ENCODE measurements around the gene VPS37D. TPM values are rescaled to one million over a fixed set of nuclear protein-coding genes. Genes with fewer than 3 reads are reported as not detected.
"Not testable (repeated sequence)": the region's sequence is repeated elsewhere in the genome, so short reads cannot be mapped to it uniquely, and the experiment has no call there.

The VPS37D gene, protein sequence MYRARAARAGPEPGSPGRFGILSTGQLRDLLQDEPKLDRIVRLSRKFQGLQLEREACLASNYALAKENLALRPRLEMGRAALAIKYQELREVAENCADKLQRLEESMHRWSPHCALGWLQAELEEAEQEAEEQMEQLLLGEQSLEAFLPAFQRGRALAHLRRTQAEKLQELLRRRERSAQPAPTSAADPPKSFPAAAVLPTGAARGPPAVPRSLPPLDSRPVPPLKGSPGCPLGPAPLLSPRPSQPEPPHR
- 8.7 and 10.1 TPM in 2 replicates for total RNA-seq (2021)
- percentile 33 among the genes with signal in this experiment for Bru-seq, nascent RNA
- BruChase-seq, experiment 1, labeled RNA remaining after a 2-hour chase, result percentile 44 among the genes with signal in this experiment
- percentile 48 among the genes with signal in this experiment for BruChase-seq, experiment 2, labeled RNA remaining after a 6-hour chase
- long read RNA-seq, partial matches to known transcripts, result 0 of 6 reads
- long read RNA-seq, other reads (novel, unspliced or antisense), result 3 of 6 reads

DNA sequence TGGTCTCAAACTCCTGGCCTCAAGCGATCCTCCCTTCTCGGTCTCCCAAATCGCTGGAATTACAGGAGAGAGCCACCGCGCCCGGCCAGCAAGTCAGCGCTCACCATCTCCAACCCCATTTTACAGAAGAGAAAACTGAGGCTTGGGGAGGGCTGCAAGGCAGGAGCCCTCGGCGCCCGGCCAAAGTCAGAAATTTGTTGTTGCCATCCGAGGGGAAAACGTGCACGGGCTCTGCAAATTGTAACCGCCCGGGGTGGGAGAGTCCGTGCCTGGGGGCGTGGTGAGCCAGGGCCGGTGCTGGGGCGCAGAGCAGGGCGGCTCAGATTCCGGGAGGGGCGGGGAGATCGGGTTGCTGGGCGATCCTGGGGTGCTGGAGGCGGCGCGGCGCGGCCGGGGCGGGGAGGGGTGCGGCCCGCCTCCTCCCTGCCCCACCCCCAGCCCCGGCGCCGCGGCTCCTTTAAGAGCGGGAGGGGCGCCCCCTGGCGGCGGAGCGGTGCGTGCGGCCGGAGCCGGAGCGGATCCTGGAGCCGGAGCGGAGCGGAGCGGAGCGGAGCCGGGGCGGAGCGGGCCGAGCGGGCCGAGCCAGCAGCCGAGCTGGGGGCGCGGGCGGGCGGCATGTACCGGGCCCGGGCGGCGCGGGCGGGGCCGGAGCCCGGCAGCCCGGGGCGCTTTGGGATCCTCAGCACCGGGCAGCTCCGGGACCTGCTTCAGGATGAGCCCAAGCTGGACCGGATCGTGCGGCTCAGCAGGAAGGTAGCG, at the start of gene VPS37D:
VPS37D (plus strand) TSS at position 488 of the 759 bp plus-strand sequence; CDS start at position 616, 128 bp downstream.
- Histone ChIP-seq H3K4me1 (ENCODE audit: insufficient read depth, low read length, poor library complexity, severe bottlenecking) (peaks cover 6% of the 10 kb centered on the region), H3K9me3 (ENCODE audit: low read depth, low read length, poor library complexity, severe bottlenecking) (no peaks in the 10 kb centered on the region), H3K4me3 (ENCODE audit: low read depth, low read length, poor library complexity, severe bottlenecking) (peak within 1 kb of the TSS; percentile 87), H3K27me3 (replicated peaks; ENCODE audit: insufficient read depth, low read depth, low read length, poor library complexity) (no peaks in the 10 kb centered on the region), H3K36me3 (ENCODE audit: insufficient read depth, low read length, poor library complexity, severe bottlenecking) (no peaks in the 10 kb centered on the region), H3K27ac (ENCODE audit: low read depth, low read length, poor library complexity, severe bottlenecking) (peak within 1 kb of the TSS; percentile 68)
- POLR2A ChIA-PET (ENCODE audit: low non-redundant PET), result no interaction called here
- peak; percentile 94 for DNase-seq (ENCODE audit: low spot score)
- CTCF ChIA-PET, result interaction anchor here (0.5 to 1.3 kb wide), 6 partner anchors 23 to 200 kb away, joined by 3 to 6 read pairs (median 3); no protein-coding TSS in a partner anchor
- TF ChIP-seq EZH2 (IDR thresholded peaks at IDR 0.05; ENCODE audit: borderline replicate concordance, low read depth, low read length, poor library complexity, severe bottlenecking), result no peak
- TF ChIP-seq, protein P1, sequence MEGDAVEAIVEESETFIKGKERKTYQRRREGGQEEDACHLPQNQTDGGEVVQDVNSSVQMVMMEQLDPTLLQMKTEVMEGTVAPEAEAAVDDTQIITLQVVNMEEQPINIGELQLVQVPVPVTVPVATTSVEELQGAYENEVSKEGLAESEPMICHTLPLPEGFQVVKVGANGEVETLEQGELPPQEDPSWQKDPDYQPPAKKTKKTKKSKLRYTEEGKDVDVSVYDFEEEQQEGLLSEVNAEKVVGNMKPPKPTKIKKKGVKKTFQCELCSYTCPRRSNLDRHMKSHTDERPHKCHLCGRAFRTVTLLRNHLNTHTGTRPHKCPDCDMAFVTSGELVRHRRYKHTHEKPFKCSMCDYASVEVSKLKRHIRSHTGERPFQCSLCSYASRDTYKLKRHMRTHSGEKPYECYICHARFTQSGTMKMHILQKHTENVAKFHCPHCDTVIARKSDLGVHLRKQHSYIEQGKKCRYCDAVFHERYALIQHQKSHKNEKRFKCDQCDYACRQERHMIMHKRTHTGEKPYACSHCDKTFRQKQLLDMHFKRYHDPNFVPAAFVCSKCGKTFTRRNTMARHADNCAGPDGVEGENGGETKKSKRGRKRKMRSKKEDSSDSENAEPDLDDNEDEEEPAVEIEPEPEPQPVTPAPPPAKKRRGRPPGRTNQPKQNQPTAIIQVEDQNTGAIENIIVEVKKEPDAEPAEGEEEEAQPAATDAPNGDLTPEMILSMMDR (conservative IDR thresholded peaks at IDR 0.05; ENCODE audit: low read depth, low read length), result peak; percentile 64
- BruUV-seq (replicated peaks), result no TSS peak
- intact Hi-C loops (cut with micrococcal nuclease; ENCODE audit: unreplicated experiment), result loop anchor here (5.0 kb wide), 3 partner anchors 45 to 60 kb away; partner anchors contain the start of genes MLXIPL and STX1A

DNA sequence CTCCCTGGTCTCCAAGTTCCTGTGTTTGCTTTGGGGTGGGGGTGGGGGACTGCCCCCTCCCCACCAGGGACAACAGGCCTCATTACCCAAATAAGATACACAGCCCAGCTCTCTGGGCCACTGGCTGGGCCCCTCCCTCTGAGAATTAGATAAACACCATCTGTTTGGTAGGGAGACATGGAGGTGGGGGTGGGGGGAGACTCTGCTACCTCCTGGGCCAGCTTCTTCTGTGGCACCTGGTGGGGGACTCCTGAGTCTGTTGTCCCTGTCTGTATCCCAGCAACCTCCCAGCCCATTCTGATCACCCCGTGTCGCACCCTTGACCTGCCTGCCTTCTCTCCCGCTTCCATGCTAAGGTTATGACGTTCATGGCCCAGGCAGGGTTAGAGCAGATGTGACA, 49.1 kb upstream of the VPS37D start:
- no peaks in the 10 kb centered on the region for H3K36me3 ChIP-seq (ENCODE audit: insufficient read depth, low read length, poor library complexity, severe bottlenecking)
- H3K27ac ChIP-seq (ENCODE audit: low read depth, low read length, poor library complexity, severe bottlenecking), result no peak overlapping the region
- TF ChIP-seq, protein P1 (conservative IDR thresholded peaks at IDR 0.05; ENCODE audit: low read depth, low read length), result no peak
- TF ChIP-seq EZH2 (IDR thresholded peaks at IDR 0.05; ENCODE audit: borderline replicate concordance, low read depth, low read length, poor library complexity, severe bottlenecking), result no peak
- no peaks in the 10 kb centered on the region for H3K27me3 ChIP-seq (replicated peaks; ENCODE audit: insufficient read depth, low read depth, low read length, poor library complexity)
- intact Hi-C loops (cut with micrococcal nuclease; ENCODE audit: unreplicated experiment), result no loop called here
- peaks cover 12% of the 10 kb centered on the region for H3K4me1 ChIP-seq (ENCODE audit: insufficient read depth, low read length, poor library complexity, severe bottlenecking)
- POLR2A ChIA-PET (ENCODE audit: low non-redundant PET), result interaction anchor here (0.7 kb wide), 1 partner anchor 14 kb away, joined by 4 read pairs; no protein-coding TSS in a partner anchor
- no peak for DNase-seq (ENCODE audit: low spot score)
- no peak overlapping the region for H3K4me3 ChIP-seq (ENCODE audit: low read depth, low read length, poor library complexity, severe bottlenecking)
- no TSS peak for BruUV-seq (replicated peaks)
- CTCF ChIA-PET, result interaction anchor here (0.5 kb wide), 1 partner anchor 156 kb away, joined by 5 read pairs; no protein-coding TSS in a partner anchor
- no peaks in the 10 kb centered on the region for H3K9me3 ChIP-seq (ENCODE audit: low read depth, low read length, poor library complexity, severe bottlenecking)

DNA sequence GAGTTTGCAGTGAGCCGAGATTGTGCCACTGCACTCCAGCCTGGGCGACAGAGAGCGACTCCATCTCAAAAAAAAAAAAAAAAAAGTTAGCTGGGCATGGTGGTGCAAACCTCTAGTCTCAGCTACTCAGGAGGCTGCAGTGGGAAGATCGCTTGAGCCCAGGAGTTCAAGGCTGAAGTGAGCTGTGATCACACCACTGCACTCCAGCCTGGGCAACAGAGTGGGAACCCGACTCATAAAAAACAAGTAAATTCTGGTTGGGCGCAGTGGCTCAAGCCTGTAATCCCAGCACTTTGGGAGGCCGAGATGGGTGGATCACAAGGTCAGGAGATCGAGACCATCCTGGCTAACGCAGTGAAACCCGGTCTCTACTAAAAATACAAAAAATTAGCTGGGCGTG, 48.2 kb upstream of the VPS37D start:
- DNase-seq (ENCODE audit: low spot score); H3K36me3 ChIP-seq (ENCODE audit: insufficient read depth, low read length, poor library complexity, severe bottlenecking); H3K9me3 ChIP-seq (ENCODE audit: low read depth, low read length, poor library complexity, severe bottlenecking); CTCF ChIA-PET; POLR2A ChIA-PET (ENCODE audit: low non-redundant PET); H3K27me3 ChIP-seq (replicated peaks; ENCODE audit: insufficient read depth, low read depth, low read length, poor library complexity); H3K4me3 ChIP-seq (ENCODE audit: low read depth, low read length, poor library complexity, severe bottlenecking); BruUV-seq (replicated peaks); H3K27ac ChIP-seq (ENCODE audit: low read depth, low read length, poor library complexity, severe bottlenecking); intact Hi-C loops (cut with micrococcal nuclease; ENCODE audit: unreplicated experiment): not testable (repeated sequence)
- peaks cover 15% of the 10 kb centered on the region for H3K4me1 ChIP-seq (ENCODE audit: insufficient read depth, low read length, poor library complexity, severe bottlenecking)
